Ectodermal cell (in vitro differentiated cells): ENCODE measurements around the gene KCNAB3.

ENCODE experiments used
- H3K27ac ChIP-seq: 2 replicates; pipeline ENCODE4 v1.7.0; 2013; ENCODE audit warnings: mild to moderate bottlenecking, low read depth, low read length; ENCODE audit not compliant: insufficient read depth, poor library complexity, severe bottlenecking
- H3K27me3 ChIP-seq: 2 replicates; pipeline ENCODE4 v1.7.0; 2013; ENCODE audit warnings: mild to moderate bottlenecking, low read length; ENCODE audit not compliant: insufficient read depth, control insufficient read depth, poor library complexity, severe bottlenecking
- H3K36me3 ChIP-seq: one replicate; pipeline ENCODE4 v1.7.0; 2013; ENCODE audit warnings: low read length; ENCODE audit not compliant: control insufficient read depth, insufficient read depth
- H3K4me1 ChIP-seq: one replicate; pipeline ENCODE4 v1.7.0; 2013; ENCODE audit warnings: low read length; ENCODE audit not compliant: control insufficient read depth, insufficient read depth
- H3K4me3 ChIP-seq: 2 replicates; pipeline ENCODE4 v1.7.0; 2013; ENCODE audit warnings: low read depth, low read length, control low read depth; ENCODE audit not compliant: insufficient read depth
- H3K9me3 ChIP-seq: 2 replicates; pipeline ENCODE4 v1.7.0; 2013; ENCODE audit warnings: mild to moderate bottlenecking, low read length, moderate library complexity; ENCODE audit not compliant: control insufficient read depth
- WGBS, 2 experiments: methylation state at CpG; one replicate each; pipeline ENCODE4 v1.1.7; 2013; ENCODE audit warnings: missing lambda C conversion rate in 2 of 2; 5-methylcytosine and 5-hydroxymethylcytosine counted together

The KCNAB3 gene

DNA sequence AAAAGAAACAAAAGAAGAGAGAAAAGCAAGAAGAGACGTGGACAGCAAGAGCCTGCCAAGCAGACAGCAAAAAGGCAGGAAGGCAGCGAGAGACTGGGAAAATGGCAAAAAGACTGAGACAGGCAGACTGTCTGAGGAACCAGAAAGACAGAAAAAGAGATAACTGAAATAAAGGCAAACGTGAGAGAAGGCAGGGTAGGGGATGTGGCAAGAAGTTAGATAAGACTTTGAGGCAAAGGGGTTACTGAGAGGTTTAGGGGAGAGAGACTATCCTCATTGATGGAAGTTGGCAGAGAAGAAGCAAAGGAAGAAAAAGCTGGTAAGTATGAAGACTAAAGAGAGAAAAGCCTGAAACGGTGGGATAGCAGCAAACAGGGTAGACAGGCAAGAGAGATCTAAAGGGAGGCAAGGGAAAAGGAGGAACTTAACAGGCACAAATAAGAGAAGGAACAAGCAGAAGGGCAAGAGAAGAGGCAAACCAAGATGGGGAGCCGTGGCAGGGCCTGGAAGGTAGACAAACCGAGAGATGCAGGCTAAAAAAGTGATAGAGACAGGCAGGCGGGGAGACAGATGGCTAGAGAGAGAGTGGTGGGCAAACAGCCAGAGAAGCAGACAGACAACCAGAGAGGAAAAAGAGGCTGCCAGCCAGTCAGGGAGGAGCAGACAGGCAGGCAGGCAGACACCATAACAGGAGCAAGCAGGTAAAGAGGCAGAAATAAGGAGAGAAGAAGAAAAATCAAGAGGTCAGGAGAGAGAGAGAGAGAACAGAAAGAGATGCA is 48.2 kb downstream of the KCNAB3 start:
- Histone ChIP-seq H3K27ac (no peak overlapping the region), H3K27me3 (peaks cover 7% of the 10 kb centered on the region), H3K36me3 (no peaks in the 10 kb centered on the region), H3K4me1 (peaks cover 6% of the 10 kb centered on the region), H3K9me3 (no peaks in the 10 kb centered on the region), H3K4me3 (no peak overlapping the region)
- 89 to 91% methylated on average over 7 of the region's 7 CpGs for WGBS, 2 experiments

DNA sequence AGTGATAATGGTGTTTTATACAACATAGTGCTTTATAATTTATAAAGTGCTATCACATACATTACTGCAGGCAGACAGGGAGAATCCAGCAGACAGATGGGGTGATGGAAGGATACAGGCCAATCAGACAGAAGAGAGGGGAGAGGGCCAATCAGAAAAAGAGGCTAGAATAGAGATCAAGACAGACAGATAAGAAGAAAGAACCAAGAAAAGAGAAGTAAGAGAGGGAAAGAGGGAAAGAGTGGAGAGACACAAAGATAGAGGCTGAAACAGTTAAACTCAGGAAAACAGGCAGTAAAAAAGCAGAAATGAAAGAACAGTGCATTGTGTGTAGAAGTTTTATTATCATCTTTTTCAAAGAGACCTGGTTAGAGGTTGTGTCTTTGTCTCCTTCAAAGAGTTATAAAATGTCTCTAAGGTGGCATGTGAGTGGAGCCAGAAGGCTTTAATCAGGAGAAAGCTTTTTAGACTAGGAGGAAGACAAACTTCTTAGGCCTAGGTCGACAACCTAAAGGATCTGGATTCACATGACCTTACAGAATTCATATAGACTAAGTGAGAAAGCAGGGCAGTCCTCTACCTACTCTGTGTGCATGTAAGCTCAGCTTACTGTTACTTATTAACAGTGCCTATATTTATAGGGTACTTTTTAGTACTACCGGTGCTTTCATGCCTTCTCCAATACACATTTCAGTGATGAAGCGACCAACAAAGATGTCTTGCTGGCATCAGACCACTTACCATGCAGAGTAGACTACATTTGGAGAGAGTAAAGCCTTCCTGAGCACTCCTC is 49.4 kb downstream of the KCNAB3 start:
- Histone ChIP-seq H3K36me3 (no peaks in the 10 kb centered on the region), H3K4me1 (peaks cover 2% of the 10 kb centered on the region), H3K27me3 (no peaks in the 10 kb centered on the region), H3K4me3 (no peak overlapping the region), H3K9me3 (no peaks in the 10 kb centered on the region), H3K27ac (no peak overlapping the region)
- 88 to 96% methylated on average over 3 of the region's 3 CpGs for WGBS, 2 experiments

DNA sequence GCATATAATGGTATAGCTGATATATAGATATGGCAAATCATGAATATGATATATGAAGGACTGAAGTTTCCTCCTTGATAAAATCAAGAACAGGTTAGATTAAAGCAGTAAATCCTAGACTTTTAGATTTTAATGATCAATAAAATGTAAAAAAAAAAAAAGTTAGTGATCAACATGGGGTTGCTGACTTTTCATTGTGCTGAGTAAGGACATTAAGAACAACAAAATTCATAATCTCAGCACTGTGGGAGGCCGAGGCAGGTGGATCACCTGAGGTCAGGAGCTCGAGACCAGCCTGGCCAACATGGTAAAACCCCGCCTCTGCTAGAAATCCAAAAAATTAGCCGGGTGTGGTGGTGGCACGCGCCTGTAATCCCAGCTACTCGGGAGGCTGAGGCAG is 51.4 kb downstream of the KCNAB3 start:
- 94 to 97% methylated on average over 7 of the region's 7 CpGs for WGBS, 2 experiments
- H3K36me3 ChIP-seq: no peaks in the 10 kb centered on the region
- peaks cover under 1% of the 10 kb centered on the region for H3K4me1 ChIP-seq
- H3K27me3 ChIP-seq: no peaks in the 10 kb centered on the region
- no peaks in the 10 kb centered on the region for H3K9me3 ChIP-seq
- H3K4me3 ChIP-seq: no peak overlapping the region
- no peak overlapping the region for H3K27ac ChIP-seq

DNA sequence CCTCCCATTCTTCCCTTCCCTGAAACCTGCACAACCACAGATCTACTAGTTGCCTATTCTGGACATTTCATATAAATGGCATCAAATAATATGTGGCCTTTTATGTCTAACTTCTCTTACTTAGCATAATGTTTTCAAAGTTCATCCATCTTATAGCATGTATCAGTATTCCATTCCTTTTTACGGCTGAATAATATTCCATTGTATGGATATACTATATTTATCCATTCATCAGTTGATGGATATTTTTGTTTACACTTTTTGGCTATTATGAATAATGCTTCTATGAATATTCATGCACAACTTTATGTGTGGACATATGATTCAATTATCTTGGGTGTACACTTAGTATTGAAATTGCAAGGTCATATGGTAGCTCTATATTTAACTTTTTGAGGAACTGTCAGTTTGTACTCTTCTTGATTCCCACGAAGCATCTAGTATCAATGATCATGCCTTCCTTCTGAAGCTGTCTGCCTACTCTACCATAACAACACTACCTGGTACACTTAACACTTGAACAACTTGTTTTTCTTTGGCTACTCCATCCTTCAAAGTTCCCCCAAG is 53.8 kb downstream of the KCNAB3 start:
- Histone ChIP-seq H3K4me1 (no peaks in the 10 kb centered on the region), H3K36me3 (no peaks in the 10 kb centered on the region), H3K27ac (no peak overlapping the region), H3K9me3 (no peaks in the 10 kb centered on the region), H3K27me3 (no peaks in the 10 kb centered on the region), H3K4me3 (no peak overlapping the region)
- 93 to 96% methylated on average over 1 of the region's 2 CpGs for WGBS, 2 experiments

DNA sequence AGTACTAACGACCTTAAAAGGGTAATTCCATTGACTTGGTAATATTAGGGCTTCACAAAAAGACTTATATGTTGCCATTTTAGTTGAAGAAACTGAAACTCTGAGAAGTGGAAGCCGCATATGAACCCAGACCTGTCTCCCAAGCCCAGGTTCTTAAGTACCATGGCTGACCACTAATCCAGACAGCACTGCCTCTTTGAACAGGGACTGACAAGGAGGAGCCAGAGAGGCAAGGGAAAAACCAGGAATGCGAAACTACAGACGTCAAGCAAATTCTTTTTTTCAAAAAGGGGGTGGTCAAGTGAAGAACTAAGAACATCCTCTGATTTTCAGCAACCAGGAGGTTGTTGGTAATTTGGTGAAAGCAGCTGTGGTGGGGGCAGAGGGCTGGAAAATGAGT is 56.6 kb downstream of the KCNAB3 start:
- 78 to 82% methylated on average over 4 of the region's 4 CpGs for WGBS, 2 experiments
- Histone ChIP-seq H3K27me3 (no peaks in the 10 kb centered on the region), H3K36me3 (no peaks in the 10 kb centered on the region), H3K4me3 (no peak overlapping the region), H3K4me1 (no peaks in the 10 kb centered on the region), H3K27ac (no peak overlapping the region), H3K9me3 (no peaks in the 10 kb centered on the region)
